Superior temporal gyrus (tissue), 1 donor: Measurements from ENCODE around the gene OR5M8.

Experiments
- DNase-seq: peaks from one replicate; pipeline ENCODE4 v3.0.0-alpha.2; 2016; ENCODE audit errors: extremely low spot score

The OR5M8 gene

GRCh38 chr11:56491270-56491669, at the start of gene OR5M8:
Gene OR5M8, minus strand, starts transcription at chr11:56491370. Its CDS starts 0 bp downstream, at chr11:56491370.
- DNase-seq, result no peak

- no peak for DNase-seq
Measured at GRCh38 chr11:56533054-56533740, 42.0 kb upstream of the OR5M8 start.

GRCh38 chr11:56531856-56532255, 40.7 kb upstream of the OR5M8 start:
- no peak for DNase-seq

- DNase-seq, result no peak
Measured at GRCh38 chr11:56522008-56522407, 30.8 kb upstream of the OR5M8 start.

DNA sequence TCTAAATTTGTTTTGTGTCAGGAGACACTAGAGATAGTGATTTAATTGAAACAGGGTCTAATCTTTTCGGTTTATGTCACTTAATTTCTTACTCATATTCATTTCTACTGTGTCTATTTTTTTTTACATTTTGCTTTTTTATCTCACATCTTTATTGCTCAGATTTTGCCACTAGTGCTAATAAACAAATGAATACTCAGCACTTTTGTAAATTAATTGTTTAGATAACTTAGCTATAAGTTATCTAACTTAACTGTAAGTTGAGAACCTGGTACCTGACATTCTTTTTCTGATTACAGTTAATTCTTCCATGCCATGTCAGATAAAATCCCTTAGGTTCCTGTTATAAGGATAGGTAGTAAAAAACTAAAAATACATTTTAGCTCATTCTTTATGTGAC, 22.1 kb upstream of the OR5M8 start:
- no peak for DNase-seq

- no peak for DNase-seq
Measured at GRCh38 chr11:56509439-56509838, 18.3 kb upstream of the OR5M8 start.

DNA sequence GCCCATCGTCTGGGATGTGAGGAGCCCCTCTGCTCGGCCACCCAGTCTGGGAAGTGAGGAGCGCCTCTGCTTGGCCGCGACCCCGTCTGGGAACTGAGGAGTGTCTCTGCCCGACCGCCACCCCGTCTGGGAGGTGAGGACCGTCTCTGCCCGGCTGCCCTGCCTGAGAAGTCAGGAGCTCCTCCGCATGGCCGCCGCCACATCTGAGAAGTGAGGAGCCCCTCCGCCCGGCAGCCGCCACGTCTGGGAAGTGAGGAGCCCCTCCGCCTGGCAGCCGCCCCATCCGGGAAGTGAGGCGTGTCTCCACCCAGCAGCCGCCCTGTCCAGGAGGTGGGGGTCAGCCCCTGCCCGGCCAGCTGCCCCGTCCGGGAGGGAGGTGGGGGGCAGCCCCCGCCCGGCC, 5.8 kb upstream of the OR5M8 start:
- no peak for DNase-seq

GRCh38 chr11:56495117-56495516, 3.9 kb upstream of the OR5M8 start:
- DNase-seq, result no peak

GRCh38 chr11:56486801-56487200, 4.4 kb downstream of the OR5M8 start:
- DNase-seq, result no peak

- DNase-seq, result no peak
Measured at GRCh38 chr11:56474729-56475235, 16.4 kb downstream of the OR5M8 start.

DNA sequence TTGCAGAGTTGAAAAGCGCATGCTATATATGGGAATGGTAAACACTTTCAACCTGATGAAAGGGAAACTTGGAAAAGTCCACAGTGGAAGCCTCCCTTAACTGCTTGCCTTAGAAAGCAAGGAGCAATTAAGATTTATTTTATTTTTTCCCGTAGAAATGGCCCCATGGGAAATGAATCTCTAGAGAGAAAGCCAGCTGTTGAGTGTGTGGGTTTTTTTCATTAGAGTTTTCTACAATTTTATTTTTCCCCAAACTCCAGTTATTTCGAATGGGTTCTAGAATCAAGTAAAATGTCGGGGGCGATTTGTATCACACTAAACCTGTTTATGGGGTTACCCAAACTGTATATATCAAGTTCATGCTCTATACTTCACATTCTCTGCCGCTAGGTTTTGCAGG, 17.9 kb downstream of the OR5M8 start, which contains the start of gene OR5M3:
OR5M3 (minus strand) TSS at position 101 of the 400 bp plus-strand sequence. CDS start 2,855 bp downstream, outside the sequence.
- DNase-seq, result no peak

GRCh38 chr11:56457076-56457475, 34.1 kb downstream of the OR5M8 start:
- no peak for DNase-seq

DNA sequence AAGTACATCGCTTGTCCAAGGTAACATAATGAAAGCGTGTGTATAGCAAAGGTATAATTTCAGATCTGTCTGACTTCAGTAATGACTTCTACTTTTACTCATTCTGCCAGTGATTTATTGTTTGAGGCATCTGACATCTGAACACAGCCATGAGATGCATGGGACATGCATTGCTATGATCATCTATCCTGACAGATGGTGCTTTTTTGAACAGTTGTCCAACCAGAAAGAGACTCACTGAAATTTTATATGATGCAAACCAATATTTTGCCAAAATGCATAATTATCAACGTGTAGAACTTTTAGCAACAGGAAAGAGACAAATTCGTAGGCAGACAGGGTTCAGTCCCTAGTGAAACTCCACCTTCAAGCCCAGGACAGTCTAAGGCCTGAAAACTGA, 37.6 kb downstream of the OR5M8 start:
- no peak for DNase-seq
